HCT116 (cell line): ENCODE data around the gene CALN1. TPM values are rescaled to one million over a fixed set of nuclear protein-coding genes. Genes with fewer than 3 reads are reported as not detected.

Experiments used
- ATAC-seq: fragments of 200-7000 bp; cut with Tn5 transposase; 2 replicates; pipeline ENCODE4 v1.9.1; 2020; ENCODE audit warnings: mild to moderate bottlenecking, moderate library complexity
- BruUV-seq: library from RNA; stranded (reverse); fragments of 400-500 nt; replicated peaks from 2 replicates; lab custom pipeline; 2021; lab: Mats Ljungman, UMichigan
- CTCF ChIA-PET: fragments of 300-600 bp; sonication (Branson Sonifier 250); formaldehyde crosslinking; loops from one replicate; lab custom pipeline; 2021; ENCODE audit warnings: antibody characterized with exemption; lab: Charles Lee
- POLR2A ChIA-PET: fragments of 300-600, 350-600 bp; sonication (Branson Sonifier 250); formaldehyde crosslinking; loops from one replicate; lab custom pipeline; 2021; ENCODE audit warnings: antibody characterized with exemption; lab: Charles Lee
- RAD21 ChIA-PET, 2 experiments: fragments of 300-600 bp; sonication (Branson Sonifier 250); formaldehyde crosslinking; loops; one replicate each; lab custom pipeline; 2023; ENCODE audit warnings: low total read pairs in 2 of 2; ENCODE audit not compliant: uncharacterized antibody in 2 of 2, unreplicated experiment in 2 of 2, low non-redundant PET in 1 of 2; lab: Charles Lee
- DNase-seq: peaks from one replicate; pipeline ENCODE4 v3.0.0-alpha.2; 2010; ENCODE audit warnings: low read depth, low spot score
- H2AFZ ChIP-seq: fragments of 200-600 bp; shearing (Covaris generic), sonication (generic); 2 replicates; pipeline ENCODE4 v1.6.1; 2017; ENCODE audit warnings: low read depth, mixed run types, mixed read lengths, antibody characterized with exemption, low read length; ENCODE audit not compliant: poor library complexity, severe bottlenecking
- H3K27ac ChIP-seq: 2 replicates; pipeline ENCODE4 v1.5.1; 2012; ENCODE audit warnings: low read depth, low read length
- H3K27me3 ChIP-seq: fragments of 200-600 bp; sonication (generic); 2 replicates; pipeline ENCODE4 v1.6.1; 2016; ENCODE audit warnings: mixed run types, low read length, mixed read lengths; ENCODE audit not compliant: insufficient read depth
- H3K36me3 ChIP-seq, 2 experiments: fragments of 200-500 bp in 1 of 2; fragments of 200-600 bp in 1 of 2; sonication (Bioruptor generic) in 1 of 2; sonication (generic) in 1 of 2; 2 replicates each; pipeline versions ENCODE4 v1.5.1 to v1.6.1; 2014 to 2016; ENCODE audit warnings: low read length in 2 of 2, inconsistent platforms in 1 of 2, mixed read lengths in 1 of 2, mixed run types in 1 of 2; ENCODE audit not compliant: insufficient read depth in 2 of 2, control insufficient read depth in 1 of 2
- H3K4me1 ChIP-seq, 2 experiments: fragments of 200-600 bp in 1 of 2; sonication (generic) in 1 of 2; 2 replicates each; pipeline versions ENCODE4 v1.5.1 to v1.6.1; 2012 to 2017; ENCODE audit warnings: low read length in 2 of 2, inconsistent platforms in 1 of 2, mild to moderate bottlenecking in 1 of 2, mixed read lengths in 1 of 2, mixed run types in 1 of 2, moderate library complexity in 1 of 2; ENCODE audit not compliant: insufficient read depth in 2 of 2, control insufficient read depth in 1 of 2
- H3K4me2 ChIP-seq: fragments of 200-600 bp; sonication (generic); 2 replicates; pipeline ENCODE4 v1.6.1; 2017; ENCODE audit warnings: mixed run types, low read length, mixed read lengths
- H3K4me3 ChIP-seq, 2 experiments: fragments of 200-600 bp in 1 of 2; sonication (generic) in 1 of 2; replicated peaks in 1 of 2; 2 replicates each; pipeline ENCODE4 v1.5.1; 2011 to 2016; ENCODE audit warnings: low read length in 2 of 2, control low read depth in 1 of 2, low read depth in 1 of 2, mild to moderate bottlenecking in 1 of 2, mixed read lengths in 1 of 2, mixed run types in 1 of 2
- H3K79me2 ChIP-seq: fragments of 200-600 bp; sonication (generic); 2 replicates; pipeline ENCODE4 v1.6.1; 2017; ENCODE audit warnings: mild to moderate bottlenecking, mixed run types, low read length, moderate library complexity, mixed read lengths; ENCODE audit not compliant: insufficient read depth
- H3K9ac ChIP-seq: fragments of 200-600 bp; sonication (generic); 2 replicates; pipeline ENCODE4 v1.6.1; 2016; ENCODE audit warnings: low read length, mixed read lengths
- H3K9me2 ChIP-seq: fragments of 200-600 bp; sonication (generic), shearing (Covaris generic); 2 replicates; pipeline ENCODE4 v1.6.1; 2017; ENCODE audit warnings: mixed run types, mild to moderate bottlenecking, moderate library complexity; ENCODE audit not compliant: insufficient read depth
- H3K9me3 ChIP-seq, 2 experiments: fragments of 200-500 bp in 1 of 2; fragments of 200-600 bp in 1 of 2; sonication (Bioruptor generic) in 1 of 2; sonication (generic) in 1 of 2; 2 replicates each; pipeline ENCODE4 v1.6.1; 2014 to 2017; ENCODE audit warnings: low read length in 2 of 2, mixed read lengths in 2 of 2, inconsistent platforms in 1 of 2, low read depth in 1 of 2, mild to moderate bottlenecking in 1 of 2, mixed run types in 1 of 2, moderate library complexity in 1 of 2; ENCODE audit not compliant: control insufficient read depth in 1 of 2, insufficient read depth in 1 of 2
- H4K20me1 ChIP-seq: fragments of 200-600 bp; sonication (generic), shearing (Covaris generic); 2 replicates; pipeline ENCODE4 v1.6.1; 2017; ENCODE audit warnings: mixed run types, mild to moderate bottlenecking, moderate library complexity; ENCODE audit not compliant: insufficient read depth
- CEBPB ChIP-seq: IDR thresholded peaks from 2 replicates; pipeline ENCODE4 v1.6.1; 2012; ENCODE audit warnings: low read depth
- CTCF ChIP-seq, 3 experiments: fragments of 200-600 bp in 1 of 3; sonication (generic) in 1 of 3; IDR thresholded peaks in 2 of 3; conservative IDR thresholded peaks in 1 of 3; 2 replicates each; pipeline ENCODE4 v1.5.1; 2012 to 2017; ENCODE audit warnings: low read depth in 2 of 3, low read length in 2 of 3, antibody characterized with exemption in 1 of 3, borderline replicate concordance in 1 of 3, control low read depth in 1 of 3, mild to moderate bottlenecking in 1 of 3, mixed read lengths in 1 of 3, mixed run types in 1 of 3, moderate library complexity in 1 of 3; ENCODE audit not compliant: insufficient read depth in 1 of 3
- EGR1 ChIP-seq: IDR thresholded peaks from 2 replicates; pipeline ENCODE4 v1.6.1; 2012; ENCODE audit warnings: low read depth
- EZH2phosphoT487 ChIP-seq: fragments of 200-600 bp; IDR thresholded peaks from 2 replicates; pipeline ENCODE4 v1.6.1; 2018; ENCODE audit warnings: antibody characterized with exemption, borderline replicate concordance
- RAD21 ChIP-seq: IDR thresholded peaks from 2 replicates; pipeline ENCODE4 v1.6.1; 2012; ENCODE audit warnings: low read depth, mild to moderate bottlenecking
- REST ChIP-seq: IDR thresholded peaks from 2 replicates; pipeline ENCODE4 v1.6.1; 2012; ENCODE audit warnings: low read depth
- SRF ChIP-seq: IDR thresholded peaks from 2 replicates; pipeline ENCODE4 v1.6.1; 2012; ENCODE audit warnings: low read depth
- intact Hi-C: fragments of 100-400 bp; cut with micrococcal nuclease; formaldehyde crosslinking; loops from 2 replicates; pipeline ENCODE4 v1.10.0; 2022
- total RNA-seq: library from RNA; stranded (reverse); gene quantifications from one replicate; pipeline ENCODE4 v1.2.1, GENCODE V29; 2021; ENCODE audit not compliant: unreplicated experiment

The CALN1 gene
- total RNA-seq, 1 experiment from 2014 or later: 0.17 TPM

- TF ChIP-seq REST: no peak
- TF ChIP-seq CTCF (IDR thresholded peaks at IDR 0.05 in 2 of 3, conservative IDR thresholded peaks at IDR 0.05 in 1 of 3; ENCODE audit: borderline replicate concordance in 1 of 3, insufficient read depth in 1 of 3, low read depth in 2 of 3, low read length in 2 of 3): no peak
- no peak for TF ChIP-seq SRF
- TF ChIP-seq CEBPB: no peak
- no peak for TF ChIP-seq EGR1
- TF ChIP-seq EZH2phosphoT487: no peak
- no peak for TF ChIP-seq RAD21
- ATAC-seq (no peak), DNase-seq (no peak)
- no TSS peak for BruUV-seq
- RAD21 ChIA-PET: no interaction called here
- POLR2A ChIA-PET: no interaction called here
- H3K4me3 ChIP-seq: no peak overlapping the region
- H3K27me3 ChIP-seq: no peaks in the 10 kb centered on the region
- no peaks in the 10 kb centered on the region for H3K4me1 ChIP-seq
- H3K9me3 ChIP-seq: peaks cover 0 to 13% of the 10 kb centered on the region in 2 experiments; a peak in 1 of 4 replicates
- no peak overlapping the region for H3K27ac ChIP-seq
- no peaks in the 10 kb centered on the region for H4K20me1 ChIP-seq
- no peak overlapping the region for H3K4me2 ChIP-seq
- no peaks in the 10 kb centered on the region for H3K79me2 ChIP-seq
- CTCF ChIA-PET: no interaction called here
- no peaks in the 10 kb centered on the region for H3K9me2 ChIP-seq
- H3K9ac ChIP-seq: no peak overlapping the region
- intact Hi-C loops: no loop called here
- H2AFZ ChIP-seq: no peak overlapping the region
- no peaks in the 10 kb centered on the region for H3K36me3 ChIP-seq
These were observed 501.1 kb downstream of the CALN1 start for GRCh38 chr7:71911051-71911450.
